HG02970 (cell line): ENCODE data around the gene MASP2.
"Not testable (repeated sequence)": the region's sequence is repeated elsewhere in the genome, so short reads cannot be mapped to it uniquely, and the experiment has no call there.

Experiments used
- ATAC-seq: cut with Tn5 transposase; IDR thresholded peaks from one replicate; pipeline ENCODE4 v1.9.1; 2021; ENCODE audit warnings: mild to moderate bottlenecking, moderate library complexity, moderate number of reproducible peaks; ENCODE audit not compliant: unreplicated experiment, low FRiP score

Gene MASP2

DNA sequence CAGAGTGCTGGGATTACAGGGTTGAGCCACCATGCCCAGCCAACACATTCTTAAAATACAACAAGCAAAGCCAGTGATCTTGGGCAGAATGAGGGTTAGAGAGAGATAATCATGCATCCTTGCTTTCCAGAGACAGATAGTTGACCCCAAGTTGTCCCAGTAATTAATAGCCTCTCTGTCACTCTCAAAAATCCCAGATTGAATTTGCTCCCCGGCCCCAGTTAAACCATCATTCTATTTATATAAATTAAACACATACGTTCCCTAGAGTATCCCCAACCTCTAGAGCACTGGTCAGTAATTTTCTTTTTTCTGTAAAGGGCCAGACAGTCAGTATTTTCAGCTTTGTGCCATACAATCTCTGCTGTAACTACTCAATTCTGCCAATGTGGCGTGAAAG lies 50.9 kb downstream of the MASP2 start:
- ATAC-seq: no peak

DNA sequence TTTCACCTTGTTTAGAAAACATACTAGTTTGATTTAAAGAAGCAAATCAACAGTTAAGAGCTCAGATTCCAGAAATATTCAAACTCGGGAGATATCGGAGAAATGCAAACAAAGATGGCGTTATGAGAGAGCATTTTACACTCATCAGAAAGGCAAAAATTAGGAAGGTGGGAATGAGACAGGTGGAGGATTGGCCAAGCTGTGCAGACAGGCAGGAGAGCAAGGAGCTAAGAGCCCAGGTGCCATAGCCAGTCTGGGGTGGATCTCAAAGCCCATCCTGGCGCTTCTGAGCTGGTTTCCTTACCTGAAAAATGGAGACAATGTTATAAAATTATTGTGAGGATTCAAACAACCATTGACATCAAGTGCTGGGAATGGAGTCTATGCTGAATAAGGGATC lies 54.2 kb downstream of the MASP2 start:
- no peak for ATAC-seq

DNA sequence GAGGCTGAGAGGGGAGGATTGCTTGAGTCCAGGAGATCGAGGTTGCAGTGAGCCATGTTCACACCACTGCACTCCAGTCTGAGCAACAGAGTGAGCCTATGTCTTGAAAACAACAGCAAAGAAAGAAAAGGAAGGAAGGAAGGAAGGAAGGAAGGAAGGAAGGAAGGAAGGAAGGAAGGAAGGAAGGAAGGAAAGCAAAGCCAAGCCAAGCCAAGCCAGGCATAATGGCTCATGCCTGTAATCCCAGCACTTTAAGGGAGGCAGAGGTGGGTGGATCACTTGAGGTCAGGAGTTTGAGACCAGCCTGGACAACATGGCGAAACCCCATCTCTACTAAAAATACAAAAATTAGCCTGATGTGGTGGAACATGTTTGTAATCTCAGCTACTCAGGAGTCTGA lies 55.0 kb downstream of the MASP2 start:
- not testable (repeated sequence) for ATAC-seq

DNA sequence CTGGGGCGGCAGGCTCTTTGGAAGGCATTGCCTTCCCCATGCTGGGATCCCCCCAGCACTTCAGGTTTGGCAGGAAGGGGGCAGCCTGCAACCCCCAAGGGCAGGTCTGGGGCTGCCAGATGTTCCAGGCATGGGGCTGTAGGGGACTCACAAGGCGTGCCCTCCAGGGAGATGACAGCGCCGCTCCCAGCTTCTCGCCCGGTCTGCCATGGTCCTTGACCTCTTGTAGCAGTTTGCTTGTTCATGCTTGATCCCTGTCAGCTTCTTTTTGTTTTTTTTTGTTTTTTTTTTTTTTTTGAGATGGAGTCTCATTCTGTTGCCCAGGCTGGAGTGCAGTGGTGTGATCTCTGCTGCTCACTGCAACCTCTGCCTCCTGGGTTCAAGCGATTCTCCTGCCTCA lies 56.2 kb downstream of the MASP2 start:
- no peak for ATAC-seq

DNA sequence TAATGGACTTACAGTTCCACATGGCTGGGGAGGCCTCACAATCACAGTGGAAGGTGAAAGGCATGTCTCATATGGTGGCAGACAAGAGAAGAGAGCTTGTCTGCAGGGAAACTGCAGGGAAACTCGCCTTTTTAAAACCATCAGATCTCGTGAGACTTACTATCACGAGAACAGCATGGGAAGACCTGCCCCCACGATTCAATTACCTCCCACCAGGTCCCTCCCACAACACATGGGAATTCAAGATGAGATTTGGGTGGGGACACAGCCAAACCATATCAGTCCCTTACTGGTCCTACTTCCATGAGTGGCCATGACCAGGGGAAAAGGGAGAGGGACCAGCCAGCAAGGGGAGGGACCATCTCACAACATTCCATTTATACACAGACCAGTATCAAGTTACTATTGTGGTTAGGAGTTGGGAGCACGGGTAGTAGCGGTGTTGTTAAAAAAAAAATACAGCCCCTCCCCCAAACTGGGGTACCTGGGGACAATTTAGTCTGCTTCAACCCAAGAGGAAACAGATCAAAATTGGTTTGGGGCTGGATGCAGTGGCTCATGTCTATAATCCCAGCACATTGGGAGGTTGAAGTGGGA lies 57.0 kb downstream of the MASP2 start:
- ATAC-seq: not testable (repeated sequence)

DNA sequence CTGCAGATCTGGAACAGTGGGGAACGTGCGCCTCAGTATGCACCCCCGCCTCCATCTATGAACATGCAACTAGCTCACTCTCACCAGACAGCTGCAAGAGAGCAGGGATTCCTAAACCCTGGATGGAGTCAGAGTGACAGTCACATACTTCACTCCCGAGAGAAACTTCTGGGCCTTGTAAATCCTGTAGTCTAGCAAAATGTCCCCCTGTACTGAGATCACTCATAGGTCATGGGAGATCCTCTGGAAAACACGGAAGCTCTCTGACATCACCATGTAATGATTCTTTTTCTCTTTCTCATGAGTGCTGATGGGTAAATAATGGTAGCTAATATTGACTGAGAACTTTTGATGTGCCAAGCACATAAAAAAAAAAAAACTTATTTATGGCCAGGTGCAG lies 57.9 kb downstream of the MASP2 start:
- ATAC-seq: no peak

DNA sequence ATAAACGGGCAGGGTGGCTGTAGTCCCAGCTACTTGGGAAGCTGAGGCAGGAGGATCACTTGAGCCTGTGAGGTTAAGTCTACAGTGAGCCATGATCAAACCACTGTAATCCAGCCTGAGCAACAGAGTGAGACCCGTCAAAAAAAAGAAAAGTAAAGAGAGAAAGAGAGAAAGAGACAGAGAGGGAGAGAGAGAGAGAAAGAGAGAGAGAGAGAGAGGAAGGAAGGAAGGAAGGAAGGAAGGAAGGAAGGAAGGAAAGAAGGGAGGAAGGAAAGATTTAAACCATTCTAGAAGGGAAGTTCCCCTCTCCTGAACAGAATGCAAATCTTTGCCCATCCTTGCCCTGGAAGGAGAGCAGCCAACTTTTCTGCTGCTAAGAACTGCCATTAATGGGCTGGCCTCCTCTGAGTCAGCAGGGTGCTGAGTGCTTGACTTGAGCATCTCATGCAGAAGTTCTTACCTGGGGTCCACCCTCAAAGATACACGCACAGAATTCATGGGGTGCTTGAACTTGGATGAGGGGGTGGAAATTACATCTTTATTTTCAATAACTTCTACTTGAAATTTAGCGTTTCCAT lies 59.1 kb downstream of the MASP2 start:
- ATAC-seq: no peak

DNA sequence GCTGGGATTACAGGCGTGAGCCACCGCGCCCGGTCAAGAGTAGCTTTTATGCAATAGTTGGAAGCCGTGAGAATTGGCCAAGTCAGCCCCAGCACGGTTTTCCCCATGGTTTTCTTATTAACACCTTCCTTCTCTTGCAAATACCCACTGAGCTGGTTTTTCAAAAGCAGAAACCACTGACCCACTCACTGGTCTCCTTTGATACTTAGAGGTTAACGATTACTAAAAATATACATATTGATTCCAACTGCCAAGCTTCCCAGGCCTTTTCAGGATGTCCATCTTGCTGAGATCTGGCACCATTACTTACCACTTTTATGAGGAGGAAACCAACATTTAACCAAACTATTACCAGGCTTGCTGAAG lies 60.5 kb downstream of the MASP2 start:
- no peak for ATAC-seq

DNA sequence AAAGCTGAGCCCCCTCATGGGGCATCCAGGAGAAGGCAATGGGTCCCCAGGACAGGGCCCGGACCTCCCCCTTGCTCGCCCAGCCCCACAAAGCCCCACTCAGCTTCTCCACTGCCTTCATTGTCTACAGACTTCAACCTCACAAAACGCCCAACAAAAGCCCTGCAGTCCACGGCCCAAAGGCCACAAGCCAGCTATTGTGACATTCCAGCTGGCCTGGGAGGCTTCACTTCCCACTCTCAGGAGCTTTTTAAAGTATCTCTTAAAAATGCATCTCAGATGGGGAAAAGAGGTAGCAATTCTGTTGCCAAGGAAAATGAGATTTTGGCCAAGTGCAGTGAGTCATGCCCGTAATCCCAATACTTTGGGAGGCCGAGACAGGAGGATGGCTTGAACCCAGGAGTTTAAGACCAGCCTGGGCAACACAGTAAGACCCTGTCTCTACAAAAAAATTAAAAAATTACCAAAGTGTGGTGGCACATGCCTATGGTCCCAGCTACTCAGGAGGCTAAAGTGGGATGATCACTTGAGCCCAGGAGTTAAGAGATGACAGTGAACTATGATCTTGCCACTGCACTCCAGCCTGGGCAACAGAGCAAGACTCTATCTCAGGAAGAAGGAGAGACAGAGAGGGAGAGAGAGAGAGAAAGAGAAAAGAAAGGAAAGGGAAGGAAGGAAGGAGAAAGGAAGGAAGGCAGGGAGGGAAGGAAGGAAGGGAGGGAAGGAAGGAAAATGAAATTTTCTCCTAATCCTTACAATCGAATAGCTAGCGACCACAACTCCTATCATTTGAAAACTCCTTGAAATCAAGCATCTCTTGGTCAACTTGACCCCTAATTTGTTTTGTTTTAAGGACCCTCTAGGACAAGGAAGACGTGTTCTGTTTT lies 66.0 kb downstream of the MASP2 start:
- no peak for ATAC-seq

DNA sequence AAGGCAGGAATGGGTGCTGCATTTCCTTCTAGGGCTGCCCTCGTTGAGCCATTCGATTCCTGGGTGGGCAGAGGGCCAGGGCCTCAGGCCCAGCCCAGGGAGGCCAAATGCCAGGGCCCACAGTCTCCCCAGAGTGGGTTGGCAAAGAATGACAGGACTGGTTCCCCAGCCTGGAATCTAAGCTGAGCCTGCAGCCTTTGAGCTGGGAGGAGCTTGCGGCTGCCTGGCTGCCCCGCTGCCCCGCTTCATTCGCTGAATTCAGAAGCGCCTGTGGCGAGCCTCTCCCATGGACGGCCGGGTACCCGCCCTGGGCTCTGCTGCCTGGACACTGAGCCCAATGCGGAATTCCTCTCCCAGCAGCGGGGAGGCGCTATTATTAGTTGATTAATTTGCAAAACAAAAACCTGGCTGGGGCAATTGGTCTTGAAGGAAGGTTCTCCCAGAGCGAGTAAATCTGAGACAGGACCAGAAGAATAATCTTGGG lies 66.9 kb downstream of the MASP2 start:
- no peak for ATAC-seq

DNA sequence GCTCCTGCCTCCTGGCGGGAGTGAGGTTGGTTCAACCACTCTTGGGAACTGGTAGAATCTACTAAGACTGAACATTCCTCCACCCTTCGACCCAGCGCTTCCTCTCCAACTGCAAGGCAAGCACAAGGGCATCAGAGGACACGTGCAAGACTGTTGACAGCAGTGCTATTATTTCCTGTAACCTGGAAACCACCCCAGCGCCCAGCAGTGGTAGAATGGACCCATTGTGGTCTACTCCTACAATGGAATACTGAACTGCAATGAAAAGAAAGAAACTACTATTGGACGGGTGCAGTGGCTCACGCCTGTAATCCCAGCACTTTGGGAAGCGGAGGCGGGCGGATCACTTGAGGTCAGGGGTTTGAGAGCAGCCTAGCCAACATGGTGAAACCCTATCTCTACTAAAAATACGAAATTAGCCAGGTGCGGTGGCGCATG lies 67.5 kb downstream of the MASP2 start:
- no peak for ATAC-seq

DNA sequence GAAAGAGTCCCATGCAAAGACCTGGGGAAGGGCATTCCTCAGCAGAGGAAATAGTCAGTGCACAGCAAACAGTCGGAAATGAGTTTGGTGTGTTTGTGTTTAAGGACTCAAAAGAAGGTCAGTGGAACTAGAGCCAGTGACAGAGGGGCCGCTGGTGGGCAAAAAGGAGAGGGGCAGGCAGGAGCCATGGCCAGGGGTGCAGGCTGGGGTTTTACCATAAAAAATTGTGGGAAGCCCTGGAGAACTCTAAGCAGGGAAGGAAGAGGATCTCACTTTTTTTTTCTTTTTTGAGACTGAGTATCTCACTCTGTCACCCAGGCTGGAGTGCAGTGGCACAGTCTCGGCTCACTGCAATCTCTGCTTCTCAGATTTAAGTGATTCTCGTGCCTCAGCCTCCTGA lies 68.3 kb downstream of the MASP2 start:
- no peak for ATAC-seq
